A549 treated with GW870086 at 1 μM for 4 hours (cell line): ENCODE measurements around the gene KRTAP12-1. TPM values are rescaled to one million over a fixed set of nuclear protein-coding genes. Genes with fewer than 3 reads are reported as not detected.

Experiments
- total RNA-seq: library from RNA; stranded (reverse); fragments of 200-300 nt; extraction: Qiagen RNA extraction; gene quantifications from 5 replicates; pipeline ENCODE4 v1.2.3, GENCODE V29; 2022; ENCODE audit warnings: low read depth

The KRTAP12-1 gene
- not detected in 5 replicates for total RNA-seq

GRCh38 chr21:44681861-44682579 lies at the start of gene KRTAP12-1:
Gene KRTAP12-1, minus strand, starts transcription at chr21:44682163. Its CDS starts 40 bp downstream, at chr21:44682123.

DNA sequence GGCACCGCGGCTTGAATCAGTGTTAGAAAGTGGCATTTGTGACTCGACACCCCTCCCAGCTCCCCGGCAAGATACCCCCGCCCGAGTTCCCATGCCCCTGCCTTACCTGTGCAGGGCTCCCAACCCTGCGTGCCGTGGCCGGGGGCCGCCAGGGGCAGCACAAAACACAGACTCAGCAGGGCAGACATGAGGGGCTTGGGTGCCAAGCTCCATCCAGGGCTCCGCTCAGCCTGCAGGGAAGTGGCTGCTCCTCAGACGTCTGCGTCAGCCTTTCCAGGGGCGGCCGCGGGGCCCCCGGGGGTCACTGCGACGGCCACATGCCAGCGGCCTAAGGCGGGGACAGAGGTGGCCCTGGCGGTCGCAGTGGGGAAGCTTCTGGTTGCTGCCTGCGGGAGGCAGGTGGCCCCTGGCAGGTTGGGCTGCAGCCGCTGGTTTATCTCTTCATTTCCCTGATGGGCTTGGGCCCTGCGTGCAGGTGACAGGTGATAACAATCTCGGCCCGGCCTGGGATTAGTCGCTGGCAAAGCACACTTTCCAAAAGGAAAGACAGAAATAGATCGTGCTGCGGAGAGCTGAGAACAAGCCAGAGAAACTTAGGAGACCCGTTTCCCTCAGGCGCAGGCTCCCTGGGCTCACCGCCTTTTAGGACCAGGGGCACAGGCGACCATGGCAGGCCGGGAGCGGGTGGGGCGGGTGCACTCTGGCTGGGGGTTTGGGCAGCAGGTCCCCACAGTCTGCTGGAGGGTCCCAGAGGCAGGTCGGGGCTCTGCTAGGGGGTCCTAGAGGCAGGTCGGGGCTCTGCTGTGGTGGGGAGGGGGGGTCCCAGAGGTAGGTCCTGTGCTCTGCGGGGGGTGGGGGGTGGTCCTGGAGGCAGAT lies 29.6 kb upstream of the KRTAP12-1 start, which contains the start of gene TSPEAR:
Gene TSPEAR, minus strand, starts transcription at position 246 of the 876 bp plus-strand sequence. Its CDS starts 58 bp downstream, at position 188.

DNA sequence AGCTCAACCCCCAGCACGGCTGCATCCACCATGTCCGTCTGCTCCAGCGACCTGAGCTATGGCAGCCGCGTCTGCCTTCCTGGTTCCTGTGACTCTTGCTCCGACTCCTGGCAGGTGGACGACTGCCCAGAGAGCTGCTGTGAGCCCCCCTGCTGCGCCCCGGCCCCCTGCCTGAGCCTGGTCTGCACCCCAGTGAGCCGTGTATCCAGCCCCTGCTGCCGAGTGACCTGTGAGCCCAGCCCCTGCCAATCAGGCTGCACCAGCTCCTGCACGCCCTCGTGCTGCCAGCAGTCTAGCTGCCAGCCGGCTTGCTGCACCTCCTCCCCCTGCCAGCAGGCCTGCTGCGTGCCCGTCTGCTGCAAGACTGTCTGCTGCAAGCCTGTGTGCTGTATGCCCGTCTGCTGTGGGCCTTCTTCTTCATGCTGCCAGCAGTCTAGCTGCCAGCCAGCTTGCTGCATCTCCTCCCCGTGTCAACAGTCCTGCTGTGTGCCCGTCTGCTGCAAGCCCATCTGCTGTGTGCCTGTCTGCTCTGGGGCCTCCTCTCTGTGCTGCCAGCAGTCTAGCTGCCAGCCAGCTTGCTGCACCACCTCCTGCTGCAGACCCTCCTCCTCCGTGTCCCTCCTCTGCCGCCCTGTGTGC lies 15.3 kb upstream of the KRTAP12-1 start, which contains the start of gene KRTAP10-12:
Gene KRTAP10-12, plus strand, starts transcription at position 1 of the 639 bp plus-strand sequence. Its CDS starts 30 bp downstream, at position 31.

DNA sequence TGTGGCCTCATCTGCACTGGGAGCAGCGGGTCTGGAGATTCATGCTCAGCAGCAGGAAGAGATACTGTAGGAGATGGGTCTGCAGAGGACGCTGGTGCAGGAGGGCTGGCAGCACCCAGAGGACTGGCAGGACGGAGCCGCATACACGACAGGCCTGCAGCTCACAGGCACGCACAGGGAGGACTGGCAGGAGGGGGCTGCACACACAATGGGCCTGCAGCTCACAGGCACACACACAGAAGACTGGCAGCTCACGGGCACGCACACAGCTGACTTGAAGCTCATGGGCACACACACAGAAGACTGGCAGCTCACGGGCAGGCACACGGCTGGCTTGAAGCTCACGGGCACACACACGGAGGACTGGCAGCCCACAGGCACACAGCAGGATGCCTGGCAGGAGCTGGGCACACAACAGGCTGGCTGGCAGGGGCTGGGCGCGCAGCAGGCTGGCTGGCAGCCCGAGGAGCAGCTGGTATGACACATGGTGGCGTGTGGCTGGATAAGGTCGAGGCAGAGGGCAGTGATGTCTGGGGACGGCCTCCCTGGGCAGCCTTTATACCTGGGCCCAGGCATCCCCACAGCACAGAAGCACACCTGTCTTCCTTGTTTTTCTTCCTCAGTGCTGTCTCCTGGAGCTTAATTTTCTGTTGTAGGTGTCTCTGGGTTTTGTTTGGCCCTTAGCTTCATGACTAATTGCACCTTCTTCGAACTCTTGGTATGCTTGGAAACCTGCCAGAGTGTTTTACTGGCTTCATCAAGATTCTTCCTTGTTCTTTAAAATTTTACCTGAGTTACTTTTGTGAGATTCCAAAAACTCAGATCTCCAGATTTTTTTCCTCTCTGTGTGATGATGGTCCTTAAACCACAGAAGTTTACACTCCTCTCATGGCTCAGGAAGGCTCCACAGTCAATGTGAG lies 15.3 kb downstream of the KRTAP12-1 start, which contains the start of gene KRTAP12-2:
Gene KRTAP12-2, minus strand, starts transcription at position 527 of the 920 bp plus-strand sequence. Its CDS starts 41 bp downstream, at position 486.

DNA sequence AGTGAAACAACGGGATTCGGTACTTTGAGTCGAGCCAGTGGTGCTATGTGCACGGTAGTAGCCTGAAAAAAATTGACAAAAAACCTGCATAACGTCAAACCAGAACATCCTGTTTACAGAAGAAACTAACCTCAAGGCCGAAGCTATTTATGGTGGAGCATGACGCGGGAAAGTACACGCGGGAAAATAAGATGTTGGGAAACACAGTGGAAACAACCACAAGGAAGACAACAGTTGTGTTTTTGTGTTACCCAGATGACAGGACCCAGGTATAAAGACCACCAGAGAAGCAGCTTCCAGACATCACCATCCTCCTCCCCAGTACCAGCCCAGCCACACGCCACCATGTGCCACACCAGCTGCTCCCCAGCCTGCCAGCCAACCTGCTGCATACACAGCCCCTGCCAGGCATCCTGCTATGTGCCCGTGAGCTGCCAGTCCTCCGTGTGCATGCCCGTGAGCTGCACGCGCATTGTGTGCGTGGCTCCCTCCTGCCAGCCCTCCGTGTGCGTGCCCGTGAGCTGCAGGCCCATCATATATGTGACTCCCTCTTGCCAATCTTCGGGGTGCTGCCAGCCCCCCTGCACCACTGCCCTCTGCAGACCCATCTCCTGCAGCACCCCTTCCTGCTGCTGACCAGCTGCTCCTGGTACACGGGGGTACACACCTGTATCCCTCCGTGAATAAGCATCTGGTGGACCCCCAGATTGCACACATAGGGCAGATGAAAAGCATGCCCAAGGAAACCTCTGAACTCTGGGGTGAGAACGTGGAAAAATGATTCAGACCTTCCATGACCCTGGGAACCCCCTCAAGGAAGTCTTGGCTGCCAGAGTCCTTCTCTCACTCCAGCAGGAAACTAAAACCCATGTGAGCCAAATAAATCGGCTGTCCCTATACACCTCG lies 24.1 kb downstream of the KRTAP12-1 start, which contains the start of gene KRTAP12-3:
Gene KRTAP12-3, plus strand, starts transcription at position 298 of the 906 bp plus-strand sequence. Its CDS starts 48 bp downstream, at position 346.

GRCh38 chr21:44654576-44655175 lies 27.3 kb downstream of the KRTAP12-1 start, which contains the start of gene KRTAP12-4:
Gene KRTAP12-4, minus strand, starts transcription at chr21:44654659. Its CDS starts 45 bp downstream, at chr21:44654614.

GRCh38 chr21:44646366-44647221 lies 35.4 kb downstream of the KRTAP12-1 start, which contains the start of gene KRTAP10-11:
Gene KRTAP10-11, plus strand, starts transcription at chr21:44646414. Its CDS starts 45 bp downstream, at chr21:44646459.

GRCh38 chr21:44637018-44637850 lies 44.7 kb downstream of the KRTAP12-1 start, which contains the start of gene KRTAP10-10:
Gene KRTAP10-10, plus strand, starts transcription at chr21:44637356. Its CDS starts 62 bp downstream, at chr21:44637418.

Other genes with a start within 250 kb of the KRTAP12-1 start
- 1.2 to 2.1 TPM (median 1.9 TPM) in 5 replicates for gene LRRC3, start 226.7 kb downstream of the KRTAP12-1 start, total RNA-seq
- gene KRTAP10-1, start 142.0 kb downstream of the KRTAP12-1 start, total RNA-seq: not detected in 5 replicates
- gene KRTAP10-2, start 130.7 kb downstream of the KRTAP12-1 start, total RNA-seq: not detected in 5 replicates
- not detected in 5 replicates for gene KRTAP10-3, start 123.4 kb downstream of the KRTAP12-1 start, total RNA-seq
- not detected in 5 replicates for gene KRTAP10-4, start 108.4 kb downstream of the KRTAP12-1 start, total RNA-seq
- gene KRTAP10-5, start 101.6 kb downstream of the KRTAP12-1 start, total RNA-seq: not detected in 5 replicates
- not detected in 5 replicates for gene KRTAP10-6, start 89.7 kb downstream of the KRTAP12-1 start, total RNA-seq
- gene KRTAP10-7, start 81.6 kb downstream of the KRTAP12-1 start, total RNA-seq: not detected in 5 replicates
- gene KRTAP10-8, start 70.1 kb downstream of the KRTAP12-1 start, total RNA-seq: not detected in 5 replicates
- not detected in 5 replicates for gene KRTAP10-9, start 55.1 kb downstream of the KRTAP12-1 start, total RNA-seq
- not detected in 5 replicates for gene KRTAP10-10, start 44.8 kb downstream of the KRTAP12-1 start, total RNA-seq
- gene KRTAP10-11, start 35.7 kb downstream of the KRTAP12-1 start, total RNA-seq: not detected in 5 replicates
- gene KRTAP12-4, start 27.5 kb downstream of the KRTAP12-1 start, total RNA-seq: not detected in 5 replicates
- not detected in 5 replicates for gene KRTAP12-3, start 24.2 kb downstream of the KRTAP12-1 start, total RNA-seq
- gene KRTAP12-2, start 15.2 kb downstream of the KRTAP12-1 start, total RNA-seq: not detected in 5 replicates
- not detected in 5 replicates for gene KRTAP10-12, start 15.0 kb upstream of the KRTAP12-1 start, total RNA-seq
- not detected in 5 replicates for gene TSPEAR, start 29.4 kb upstream of the KRTAP12-1 start, total RNA-seq
- gene UBE2G2, start 119.7 kb upstream of the KRTAP12-1 start, total RNA-seq: 27.9 to 39.8 TPM (median 35.6 TPM) in 5 replicates
- gene SUMO3, start 135.9 kb upstream of the KRTAP12-1 start, total RNA-seq: 56.4 to 70.2 TPM (median 69.8 TPM) in 5 replicates
- gene PTTG1IP, start 191.5 kb upstream of the KRTAP12-1 start, total RNA-seq: 91.3 to 104 TPM (median 100 TPM) in 5 replicates
- 0.50 to 1.0 TPM (median 0.66 TPM) in 5 replicates for gene ITGB2, start 238.7 kb upstream of the KRTAP12-1 start, total RNA-seq